Testis (tissue), 2 donors: ENCODE results near the gene TBC1D22A.

Source experiments
- POLR2A ChIP-seq: fragments of 450-650 bp; IDR thresholded peaks from one replicate; pipeline ENCODE4 v1.6.1; 2017; ENCODE audit warnings: antibody characterized with exemption, mild to moderate bottlenecking, moderate library complexity
- TF ChIP-seq, protein P1 (sequence below), 3 experiments: fragments of 450-650 bp in 2 of 3; fragments of 200-600 bp in 1 of 3; sonication (generic) in 1 of 3; IDR thresholded peaks; one replicate each; pipeline ENCODE4 v1.5.1; 2016 to 2019; ENCODE audit warnings: antibody characterized with exemption in 3 of 3, mild to moderate bottlenecking in 2 of 3, moderate library complexity in 1 of 3

DNA sequence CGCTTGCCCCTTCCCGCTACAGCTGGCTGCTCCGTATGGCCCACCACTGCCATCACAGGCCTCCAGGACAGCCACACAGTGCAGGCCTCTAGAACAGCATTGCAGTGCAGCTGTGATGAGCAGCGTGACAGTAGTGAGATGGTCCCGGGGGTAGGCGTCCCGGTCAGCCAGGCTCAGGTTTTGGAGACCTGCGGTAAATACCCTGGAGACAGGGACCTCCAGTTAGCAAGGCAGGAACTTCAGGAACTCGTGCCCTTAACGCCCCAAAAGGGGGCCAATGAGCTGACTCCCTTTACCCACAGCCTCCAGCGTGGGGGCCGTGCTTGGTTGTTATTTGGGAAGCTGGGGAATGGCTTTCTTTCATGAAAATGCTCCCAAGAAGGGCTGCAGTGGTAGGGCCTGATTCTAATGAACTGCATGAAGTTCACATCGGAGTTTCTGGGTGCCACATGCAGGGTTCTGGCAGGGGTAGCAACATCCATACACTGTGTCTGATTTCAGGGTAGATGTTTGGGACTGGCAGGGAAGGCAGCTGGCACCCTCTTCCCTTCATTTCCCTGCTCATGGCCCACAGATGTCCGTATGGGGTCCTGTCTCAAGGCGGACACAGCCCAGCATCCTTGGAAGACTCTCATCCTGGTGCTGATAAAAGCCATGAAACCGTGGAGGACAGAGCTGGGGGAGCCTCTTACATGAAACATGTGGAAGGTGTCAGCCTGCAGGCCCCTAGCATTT lies 440.5 kb downstream of the TBC1D22A start:
- TF ChIP-seq, protein P1, sequence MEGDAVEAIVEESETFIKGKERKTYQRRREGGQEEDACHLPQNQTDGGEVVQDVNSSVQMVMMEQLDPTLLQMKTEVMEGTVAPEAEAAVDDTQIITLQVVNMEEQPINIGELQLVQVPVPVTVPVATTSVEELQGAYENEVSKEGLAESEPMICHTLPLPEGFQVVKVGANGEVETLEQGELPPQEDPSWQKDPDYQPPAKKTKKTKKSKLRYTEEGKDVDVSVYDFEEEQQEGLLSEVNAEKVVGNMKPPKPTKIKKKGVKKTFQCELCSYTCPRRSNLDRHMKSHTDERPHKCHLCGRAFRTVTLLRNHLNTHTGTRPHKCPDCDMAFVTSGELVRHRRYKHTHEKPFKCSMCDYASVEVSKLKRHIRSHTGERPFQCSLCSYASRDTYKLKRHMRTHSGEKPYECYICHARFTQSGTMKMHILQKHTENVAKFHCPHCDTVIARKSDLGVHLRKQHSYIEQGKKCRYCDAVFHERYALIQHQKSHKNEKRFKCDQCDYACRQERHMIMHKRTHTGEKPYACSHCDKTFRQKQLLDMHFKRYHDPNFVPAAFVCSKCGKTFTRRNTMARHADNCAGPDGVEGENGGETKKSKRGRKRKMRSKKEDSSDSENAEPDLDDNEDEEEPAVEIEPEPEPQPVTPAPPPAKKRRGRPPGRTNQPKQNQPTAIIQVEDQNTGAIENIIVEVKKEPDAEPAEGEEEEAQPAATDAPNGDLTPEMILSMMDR (IDR thresholded peaks at IDR 0.05) = no peak
- no peak for TF ChIP-seq POLR2A
